PC-9 (cell line): ENCODE data around the gene FAF1.

Source experiments
- EZH2 ChIP-seq: fragments of 200-600 bp; sonication (generic); IDR thresholded peaks from 2 replicates; pipeline ENCODE4 v1.8.0; 2017; ENCODE audit warnings: antibody characterized with exemption, low read depth
- TF ChIP-seq, protein P1 (sequence below): fragments of 200-600 bp; sonication (generic); conservative IDR thresholded peaks from 2 replicates; pipeline ENCODE4 v1.6.1; 2017; ENCODE audit warnings: mixed run types, antibody characterized with exemption, mild to moderate bottlenecking, moderate library complexity

DNA sequence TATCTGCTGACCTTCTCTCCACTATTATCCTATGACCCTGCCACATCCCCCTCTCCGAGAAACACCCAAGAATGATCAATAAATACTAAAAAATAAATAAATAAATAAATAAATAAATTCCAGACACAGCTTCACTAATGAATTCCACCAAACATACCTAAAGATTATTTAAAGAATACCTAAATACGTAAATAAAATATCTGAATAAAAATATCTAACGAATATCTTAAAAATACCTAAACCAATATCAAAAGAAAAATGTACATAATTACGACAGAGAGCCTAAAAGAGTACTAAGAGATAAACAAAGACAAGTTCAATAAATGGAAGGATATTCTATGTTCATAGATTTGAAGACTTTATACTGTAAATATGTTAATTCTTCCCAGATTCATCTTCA lies 132.5 kb downstream of the FAF1 start:
- TF ChIP-seq, protein P1, sequence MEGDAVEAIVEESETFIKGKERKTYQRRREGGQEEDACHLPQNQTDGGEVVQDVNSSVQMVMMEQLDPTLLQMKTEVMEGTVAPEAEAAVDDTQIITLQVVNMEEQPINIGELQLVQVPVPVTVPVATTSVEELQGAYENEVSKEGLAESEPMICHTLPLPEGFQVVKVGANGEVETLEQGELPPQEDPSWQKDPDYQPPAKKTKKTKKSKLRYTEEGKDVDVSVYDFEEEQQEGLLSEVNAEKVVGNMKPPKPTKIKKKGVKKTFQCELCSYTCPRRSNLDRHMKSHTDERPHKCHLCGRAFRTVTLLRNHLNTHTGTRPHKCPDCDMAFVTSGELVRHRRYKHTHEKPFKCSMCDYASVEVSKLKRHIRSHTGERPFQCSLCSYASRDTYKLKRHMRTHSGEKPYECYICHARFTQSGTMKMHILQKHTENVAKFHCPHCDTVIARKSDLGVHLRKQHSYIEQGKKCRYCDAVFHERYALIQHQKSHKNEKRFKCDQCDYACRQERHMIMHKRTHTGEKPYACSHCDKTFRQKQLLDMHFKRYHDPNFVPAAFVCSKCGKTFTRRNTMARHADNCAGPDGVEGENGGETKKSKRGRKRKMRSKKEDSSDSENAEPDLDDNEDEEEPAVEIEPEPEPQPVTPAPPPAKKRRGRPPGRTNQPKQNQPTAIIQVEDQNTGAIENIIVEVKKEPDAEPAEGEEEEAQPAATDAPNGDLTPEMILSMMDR, result no peak
- no peak for TF ChIP-seq EZH2
